ENCODE results near the gene TAGLN2.
A peak's percentile ranks its signal among the peaks of the same experiment; 100 is the strongest.
"Not testable (repeated sequence)": the region's sequence is repeated elsewhere in the genome, so short reads cannot be mapped to it uniquely, and the experiment has no call there.

TAGLN2 gene

GRCh38 chr1:159900755-159901360 lies 24.4 kb downstream of the TAGLN2 start:
- no peak for TF ChIP-seq CTCF (IDR thresholded peaks at IDR 0.05; ENCODE audit: extremely low read depth, insufficient read depth, missing control alignments)
- DNase-seq (ENCODE audit: low spot score): no peak
- in situ Hi-C loops (cut with MboI; ENCODE audit: low pct_unique_long_range_greater_than_20kb, low sequenced_read_pairs, unreplicated experiment): no loop called here

DNA sequence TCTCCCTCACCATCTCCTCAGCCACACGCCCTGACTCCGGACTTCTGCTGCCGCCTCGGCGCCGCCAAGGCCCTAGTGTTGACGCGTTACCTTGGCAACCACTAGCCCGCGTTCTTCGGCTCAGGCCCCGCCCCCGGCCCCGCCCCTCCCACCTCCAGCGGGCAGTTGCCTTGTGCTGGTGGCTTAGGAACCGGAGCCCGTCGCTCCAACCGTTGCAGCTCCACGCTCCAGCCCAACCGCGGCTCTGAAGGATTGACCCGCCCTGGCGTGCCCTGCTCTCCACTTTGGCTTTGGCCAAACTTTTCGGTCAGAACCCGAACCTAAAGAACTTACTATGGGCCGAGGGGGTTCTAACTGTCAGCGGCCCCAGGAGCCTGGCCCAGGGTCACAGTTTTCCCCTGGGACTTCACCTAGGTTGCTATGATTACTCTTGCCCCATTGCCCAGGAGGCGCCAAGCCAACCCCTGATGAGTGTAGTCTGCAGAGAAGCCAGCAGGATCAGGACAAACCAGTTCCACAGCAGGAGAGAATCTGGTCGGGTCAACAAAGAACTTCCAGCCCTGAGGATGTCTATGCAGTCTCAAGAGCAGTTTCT lies 25.1 kb downstream of the TAGLN2 start, which contains the start of gene CFAP45:
Gene CFAP45, minus strand, starts transcription at position 80 of the 595 bp plus-strand sequence. Its CDS starts 67 bp downstream, at position 13.
- TF ChIP-seq CTCF (IDR thresholded peaks at IDR 0.05; ENCODE audit: extremely low read depth, insufficient read depth, missing control alignments): no peak
- in situ Hi-C loops (cut with MboI; ENCODE audit: low pct_unique_long_range_greater_than_20kb, low sequenced_read_pairs, unreplicated experiment): no loop called here
- DNase-seq (ENCODE audit: low spot score): peak; percentile 48

DNA sequence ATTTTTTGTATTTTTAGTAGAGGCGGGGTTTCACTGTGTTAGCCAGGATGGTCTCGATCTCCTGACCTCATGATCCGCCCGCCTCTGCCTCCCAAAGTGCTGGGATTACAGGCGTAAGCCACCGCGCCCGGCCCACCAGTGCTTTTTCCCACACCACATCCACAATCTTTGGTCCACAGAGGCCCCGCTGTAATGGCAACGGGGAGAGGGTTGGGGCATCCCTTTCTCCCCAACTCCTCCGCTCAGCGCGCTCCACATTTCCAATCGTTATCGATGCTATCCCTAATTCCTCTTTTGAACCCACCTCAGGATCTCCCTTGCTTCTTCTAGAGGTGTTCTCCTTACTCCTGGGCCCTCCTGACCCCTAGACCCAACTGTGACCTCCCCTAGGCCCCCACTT lies 25.7 kb downstream of the TAGLN2 start:
- in situ Hi-C loops (cut with MboI; ENCODE audit: low pct_unique_long_range_greater_than_20kb, low sequenced_read_pairs, unreplicated experiment): not testable (repeated sequence)

DNA sequence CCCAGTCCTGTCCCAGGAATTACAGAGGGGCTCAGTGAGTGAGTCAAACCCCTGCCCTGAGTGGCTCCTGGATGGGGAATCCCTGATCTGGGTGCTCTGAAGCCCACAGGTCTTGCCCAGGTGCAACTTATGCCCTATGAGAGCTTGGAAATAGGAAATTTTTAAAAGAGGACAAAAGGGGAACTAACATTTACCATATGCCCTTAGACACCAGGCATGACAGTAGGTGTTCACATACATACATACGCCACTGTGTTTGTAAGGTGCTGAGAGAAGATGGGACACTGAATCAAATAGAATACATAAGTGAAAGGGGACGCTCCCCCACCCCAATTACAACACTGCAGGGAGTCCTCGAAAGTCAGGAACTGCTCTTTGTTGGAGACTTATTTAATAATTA lies 26.8 kb downstream of the TAGLN2 start:
- DNase-seq (ENCODE audit: low spot score): no peak
- in situ Hi-C loops (cut with MboI; ENCODE audit: low pct_unique_long_range_greater_than_20kb, low sequenced_read_pairs, unreplicated experiment): no loop called here
- no peak for TF ChIP-seq CTCF (IDR thresholded peaks at IDR 0.05; ENCODE audit: extremely low read depth, insufficient read depth, missing control alignments)

More for the DNA sequence above, 25.7 kb downstream of the TAGLN2 start:
- not testable (repeated sequence) for DNase-seq (ENCODE audit: low spot score)

DNA sequence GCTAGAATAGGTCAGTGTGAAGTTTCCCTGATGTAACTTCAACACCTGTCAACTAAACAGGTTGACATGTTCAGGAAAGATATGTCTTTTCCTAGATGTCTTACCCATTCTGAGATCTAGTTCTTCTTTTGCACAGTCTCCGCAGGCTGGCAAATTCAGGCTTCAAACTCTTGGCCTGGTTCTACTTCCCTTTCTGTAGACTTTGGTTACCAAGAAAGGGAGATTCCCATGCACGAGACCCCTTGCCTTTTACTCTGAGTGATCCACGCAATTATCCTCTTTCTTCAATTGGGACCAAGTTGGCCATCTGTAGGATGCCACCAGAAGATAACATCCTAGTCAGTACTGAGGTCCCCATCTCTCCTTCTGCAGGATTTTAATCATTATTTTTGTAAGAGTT lies 27.3 kb downstream of the TAGLN2 start:
- no peak for DNase-seq (ENCODE audit: low spot score)
- in situ Hi-C loops (cut with MboI; ENCODE audit: low pct_unique_long_range_greater_than_20kb, low sequenced_read_pairs, unreplicated experiment): no loop called here

DNA sequence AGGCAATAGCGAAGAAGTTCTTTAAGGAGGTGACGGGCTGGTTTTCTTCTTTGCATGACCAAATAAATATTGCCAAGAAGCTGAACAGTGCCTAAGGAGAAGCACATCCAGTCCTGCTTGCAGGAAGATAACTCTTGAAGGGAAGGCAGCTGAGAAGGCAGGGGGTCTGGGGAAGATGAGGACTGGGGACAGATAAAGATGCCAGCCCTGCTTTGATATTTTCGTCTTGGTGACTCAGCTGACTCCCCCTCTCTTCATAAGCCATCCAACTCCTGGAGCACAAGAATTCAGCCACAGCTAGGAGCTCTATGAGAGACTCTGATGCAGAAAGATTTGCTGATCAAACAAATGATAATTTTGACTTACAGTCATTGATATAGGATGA lies 28.8 kb downstream of the TAGLN2 start:
- TF ChIP-seq CTCF (IDR thresholded peaks at IDR 0.05; ENCODE audit: extremely low read depth, insufficient read depth, missing control alignments): no peak
- in situ Hi-C loops (cut with MboI; ENCODE audit: low pct_unique_long_range_greater_than_20kb, low sequenced_read_pairs, unreplicated experiment): no loop called here
- DNase-seq (ENCODE audit: low spot score): no peak

More for the DNA sequence above, 27.3 kb downstream of the TAGLN2 start:
- no peak for TF ChIP-seq CTCF (IDR thresholded peaks at IDR 0.05; ENCODE audit: extremely low read depth, insufficient read depth, missing control alignments)

DNA sequence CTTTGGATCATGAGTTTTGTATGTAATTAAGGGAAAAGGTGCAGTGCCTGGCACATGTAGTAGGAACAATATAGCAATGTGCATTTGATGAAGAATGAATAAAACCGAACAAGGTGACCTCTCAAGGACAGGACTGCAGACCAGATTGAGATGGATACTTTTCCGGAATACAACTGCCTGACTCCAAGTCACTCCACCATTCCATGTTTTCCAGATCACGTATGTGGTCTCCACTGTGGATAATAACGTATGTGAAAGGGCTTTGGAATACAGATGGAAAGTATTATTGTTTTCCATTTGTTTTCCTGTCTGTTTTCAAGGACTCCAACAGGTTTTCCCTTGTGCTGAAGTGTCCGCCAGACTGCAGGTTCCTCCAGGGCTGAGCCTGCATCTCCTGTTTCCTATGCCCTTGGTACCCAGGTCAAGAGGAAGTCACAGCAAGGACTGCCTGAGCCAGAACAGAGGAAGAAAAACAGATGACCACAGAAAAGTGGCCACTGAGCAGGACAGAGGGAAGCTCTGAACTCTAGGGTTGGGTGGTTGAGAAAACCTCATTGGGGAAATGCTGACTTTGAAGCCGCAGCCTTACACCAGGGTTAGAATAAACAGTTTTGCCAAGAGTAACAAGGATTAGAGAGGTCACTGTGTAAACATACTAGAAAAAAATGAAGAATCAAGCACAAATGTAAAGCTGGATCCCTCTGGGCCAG lies 29.3 kb downstream of the TAGLN2 start:
- in situ Hi-C loops (cut with MboI; ENCODE audit: low pct_unique_long_range_greater_than_20kb, low sequenced_read_pairs, unreplicated experiment): no loop called here
- TF ChIP-seq CTCF (IDR thresholded peaks at IDR 0.05; ENCODE audit: extremely low read depth, insufficient read depth, missing control alignments): no peak
- DNase-seq (ENCODE audit: low spot score): no peak

Measured in GM13977 (cell line).